Neural progenitor cell (in vitro differentiated cells): ENCODE measurements around the gene HPCA.

Experiments used
- EZH2 ChIP-seq: fragments of 200-600 bp; sonication (generic); IDR thresholded peaks from 2 replicates; pipeline ENCODE4 v1.6.1; 2017; ENCODE audit warnings: antibody characterized with exemption, mild to moderate bottlenecking, moderate library complexity
- EZH2phosphoT487 ChIP-seq: fragments of 200-600 bp; sonication (generic); IDR thresholded peaks from 2 replicates; pipeline ENCODE4 v1.6.1; 2017; ENCODE audit warnings: antibody characterized with exemption
- TF ChIP-seq, protein P1 (sequence below): fragments of 200-600 bp; sonication (generic); IDR thresholded peaks from 2 replicates; pipeline ENCODE4 v1.5.1; 2017; ENCODE audit warnings: antibody characterized with exemption, mild to moderate bottlenecking

DNA sequence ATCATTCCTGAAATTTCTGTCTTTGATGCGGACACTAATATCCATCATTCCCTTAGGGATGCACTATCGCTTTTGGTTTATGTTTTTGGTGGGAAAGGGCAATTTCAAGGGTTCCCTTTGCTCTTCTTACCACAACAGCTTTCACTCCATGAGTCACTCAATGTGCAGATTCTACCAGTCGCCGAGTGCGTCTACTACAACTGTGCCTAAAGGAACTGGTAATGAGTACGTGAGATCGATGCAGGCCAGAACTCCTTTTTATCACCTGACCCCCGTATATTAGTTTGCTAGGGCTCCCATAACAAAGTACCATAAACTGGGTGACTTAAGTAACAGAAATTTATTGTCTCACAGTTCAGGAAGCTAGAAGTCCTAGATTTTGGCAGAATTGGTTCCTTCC, 42.4 kb downstream of the HPCA start:
- TF ChIP-seq, protein P1, sequence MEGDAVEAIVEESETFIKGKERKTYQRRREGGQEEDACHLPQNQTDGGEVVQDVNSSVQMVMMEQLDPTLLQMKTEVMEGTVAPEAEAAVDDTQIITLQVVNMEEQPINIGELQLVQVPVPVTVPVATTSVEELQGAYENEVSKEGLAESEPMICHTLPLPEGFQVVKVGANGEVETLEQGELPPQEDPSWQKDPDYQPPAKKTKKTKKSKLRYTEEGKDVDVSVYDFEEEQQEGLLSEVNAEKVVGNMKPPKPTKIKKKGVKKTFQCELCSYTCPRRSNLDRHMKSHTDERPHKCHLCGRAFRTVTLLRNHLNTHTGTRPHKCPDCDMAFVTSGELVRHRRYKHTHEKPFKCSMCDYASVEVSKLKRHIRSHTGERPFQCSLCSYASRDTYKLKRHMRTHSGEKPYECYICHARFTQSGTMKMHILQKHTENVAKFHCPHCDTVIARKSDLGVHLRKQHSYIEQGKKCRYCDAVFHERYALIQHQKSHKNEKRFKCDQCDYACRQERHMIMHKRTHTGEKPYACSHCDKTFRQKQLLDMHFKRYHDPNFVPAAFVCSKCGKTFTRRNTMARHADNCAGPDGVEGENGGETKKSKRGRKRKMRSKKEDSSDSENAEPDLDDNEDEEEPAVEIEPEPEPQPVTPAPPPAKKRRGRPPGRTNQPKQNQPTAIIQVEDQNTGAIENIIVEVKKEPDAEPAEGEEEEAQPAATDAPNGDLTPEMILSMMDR: no peak
- TF ChIP-seq EZH2phosphoT487 (no peak), EZH2 (no peak)
